WTC11 (cell line): Measurements from ENCODE around the gene ZFHX3.

Source experiments
- CREB1 ChIP-seq: sonication (generic); formaldehyde crosslinking; IDR thresholded peaks from 2 replicates; pipeline ENCODE4 v1.8.0; 2023; ENCODE audit warnings: mild to moderate bottlenecking, missing genetic modification reagents
- ESRRA ChIP-seq: sonication (generic); formaldehyde crosslinking; IDR thresholded peaks from 2 replicates; pipeline ENCODE4 v1.8.1; 2022; ENCODE audit warnings: mild to moderate bottlenecking, missing genetic modification reagents, borderline replicate concordance
- MAX ChIP-seq: sonication (generic); formaldehyde crosslinking; IDR thresholded peaks from 2 replicates; pipeline ENCODE4 v1.8.0; 2022; ENCODE audit warnings: mild to moderate bottlenecking, missing genetic modification reagents
- ZBTB21 ChIP-seq: sonication (generic); formaldehyde crosslinking; IDR thresholded peaks from 2 replicates; pipeline ENCODE4 v1.8.1; 2023; ENCODE audit warnings: mild to moderate bottlenecking, missing genetic modification reagents, borderline replicate concordance
- TF ChIP-seq, protein P1 (sequence below): fragments of 200-600 bp; IDR thresholded peaks from 2 replicates; pipeline ENCODE4 v1.8.0; 2022; ENCODE audit warnings: antibody characterized with exemption
- TF ChIP-seq, protein P2 (sequence below): sonication (generic); formaldehyde crosslinking; IDR thresholded peaks from 2 replicates; pipeline ENCODE4 v1.8.1; 2023; ENCODE audit warnings: mild to moderate bottlenecking, missing genetic modification reagents
- TF ChIP-seq, protein P3 (sequence below): fragments of 250-450 bp; sonication (Bioruptor Pico); IDR thresholded peaks from 2 replicates; pipeline ENCODE4 v1.9.0; 2021; ENCODE audit warnings: mild to moderate bottlenecking
- TF ChIP-seq, protein P4 (sequence below): sonication (generic); formaldehyde crosslinking; conservative IDR thresholded peaks from 2 replicates; pipeline ENCODE4 v1.8.1; 2023; ENCODE audit warnings: mild to moderate bottlenecking, low read depth, missing genetic modification reagents, moderate library complexity
- TF ChIP-seq, protein P5 (sequence below): sonication (generic); formaldehyde crosslinking; conservative IDR thresholded peaks from 2 replicates; pipeline ENCODE4 v1.8.1; 2022; ENCODE audit warnings: mild to moderate bottlenecking, missing genetic modification reagents

- TF ChIP-seq ZBTB21 (CRISPR knock-in tag) (no peak), MAX (CRISPR knock-in tag) (no peak), CREB1 (CRISPR knock-in tag) (no peak), ESRRA (no peak)
- TF ChIP-seq, protein P1, sequence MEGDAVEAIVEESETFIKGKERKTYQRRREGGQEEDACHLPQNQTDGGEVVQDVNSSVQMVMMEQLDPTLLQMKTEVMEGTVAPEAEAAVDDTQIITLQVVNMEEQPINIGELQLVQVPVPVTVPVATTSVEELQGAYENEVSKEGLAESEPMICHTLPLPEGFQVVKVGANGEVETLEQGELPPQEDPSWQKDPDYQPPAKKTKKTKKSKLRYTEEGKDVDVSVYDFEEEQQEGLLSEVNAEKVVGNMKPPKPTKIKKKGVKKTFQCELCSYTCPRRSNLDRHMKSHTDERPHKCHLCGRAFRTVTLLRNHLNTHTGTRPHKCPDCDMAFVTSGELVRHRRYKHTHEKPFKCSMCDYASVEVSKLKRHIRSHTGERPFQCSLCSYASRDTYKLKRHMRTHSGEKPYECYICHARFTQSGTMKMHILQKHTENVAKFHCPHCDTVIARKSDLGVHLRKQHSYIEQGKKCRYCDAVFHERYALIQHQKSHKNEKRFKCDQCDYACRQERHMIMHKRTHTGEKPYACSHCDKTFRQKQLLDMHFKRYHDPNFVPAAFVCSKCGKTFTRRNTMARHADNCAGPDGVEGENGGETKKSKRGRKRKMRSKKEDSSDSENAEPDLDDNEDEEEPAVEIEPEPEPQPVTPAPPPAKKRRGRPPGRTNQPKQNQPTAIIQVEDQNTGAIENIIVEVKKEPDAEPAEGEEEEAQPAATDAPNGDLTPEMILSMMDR = no peak
- TF ChIP-seq, protein P2, sequence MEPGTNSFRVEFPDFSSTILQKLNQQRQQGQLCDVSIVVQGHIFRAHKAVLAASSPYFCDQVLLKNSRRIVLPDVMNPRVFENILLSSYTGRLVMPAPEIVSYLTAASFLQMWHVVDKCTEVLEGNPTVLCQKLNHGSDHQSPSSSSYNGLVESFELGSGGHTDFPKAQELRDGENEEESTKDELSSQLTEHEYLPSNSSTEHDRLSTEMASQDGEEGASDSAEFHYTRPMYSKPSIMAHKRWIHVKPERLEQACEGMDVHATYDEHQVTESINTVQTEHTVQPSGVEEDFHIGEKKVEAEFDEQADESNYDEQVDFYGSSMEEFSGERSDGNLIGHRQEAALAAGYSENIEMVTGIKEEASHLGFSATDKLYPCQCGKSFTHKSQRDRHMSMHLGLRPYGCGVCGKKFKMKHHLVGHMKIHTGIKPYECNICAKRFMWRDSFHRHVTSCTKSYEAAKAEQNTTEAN (CRISPR knock-in tag) = no peak
- TF ChIP-seq, protein P3, sequence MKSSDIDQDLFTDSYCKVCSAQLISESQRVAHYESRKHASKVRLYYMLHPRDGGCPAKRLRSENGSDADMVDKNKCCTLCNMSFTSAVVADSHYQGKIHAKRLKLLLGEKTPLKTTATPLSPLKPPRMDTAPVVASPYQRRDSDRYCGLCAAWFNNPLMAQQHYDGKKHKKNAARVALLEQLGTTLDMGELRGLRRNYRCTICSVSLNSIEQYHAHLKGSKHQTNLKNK = no peak
- TF ChIP-seq, protein P4, sequence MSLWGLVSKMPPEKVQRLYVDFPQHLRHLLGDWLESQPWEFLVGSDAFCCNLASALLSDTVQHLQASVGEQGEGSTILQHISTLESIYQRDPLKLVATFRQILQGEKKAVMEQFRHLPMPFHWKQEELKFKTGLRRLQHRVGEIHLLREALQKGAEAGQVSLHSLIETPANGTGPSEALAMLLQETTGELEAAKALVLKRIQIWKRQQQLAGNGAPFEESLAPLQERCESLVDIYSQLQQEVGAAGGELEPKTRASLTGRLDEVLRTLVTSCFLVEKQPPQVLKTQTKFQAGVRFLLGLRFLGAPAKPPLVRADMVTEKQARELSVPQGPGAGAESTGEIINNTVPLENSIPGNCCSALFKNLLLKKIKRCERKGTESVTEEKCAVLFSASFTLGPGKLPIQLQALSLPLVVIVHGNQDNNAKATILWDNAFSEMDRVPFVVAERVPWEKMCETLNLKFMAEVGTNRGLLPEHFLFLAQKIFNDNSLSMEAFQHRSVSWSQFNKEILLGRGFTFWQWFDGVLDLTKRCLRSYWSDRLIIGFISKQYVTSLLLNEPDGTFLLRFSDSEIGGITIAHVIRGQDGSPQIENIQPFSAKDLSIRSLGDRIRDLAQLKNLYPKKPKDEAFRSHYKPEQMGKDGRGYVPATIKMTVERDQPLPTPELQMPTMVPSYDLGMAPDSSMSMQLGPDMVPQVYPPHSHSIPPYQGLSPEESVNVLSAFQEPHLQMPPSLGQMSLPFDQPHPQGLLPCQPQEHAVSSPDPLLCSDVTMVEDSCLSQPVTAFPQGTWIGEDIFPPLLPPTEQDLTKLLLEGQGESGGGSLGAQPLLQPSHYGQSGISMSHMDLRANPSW (CRISPR knock-in tag) = no peak
- TF ChIP-seq, protein P5, sequence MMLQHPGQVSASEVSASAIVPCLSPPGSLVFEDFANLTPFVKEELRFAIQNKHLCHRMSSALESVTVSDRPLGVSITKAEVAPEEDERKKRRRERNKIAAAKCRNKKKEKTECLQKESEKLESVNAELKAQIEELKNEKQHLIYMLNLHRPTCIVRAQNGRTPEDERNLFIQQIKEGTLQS (CRISPR knock-in tag) = no peak
These were observed 27.5 kb downstream of the ZFHX3 start for GRCh38 chr16:73020409-73020884.
